K562 (cell line): Measurements from ENCODE around the gene EPB41L1. TPM values are rescaled to one million over a fixed set of nuclear protein-coding genes. Genes with fewer than 3 reads are reported as not detected.

Experiments used
- ATAC-seq: fragments of 200-7000 bp; cut with Tn5 transposase; 3 replicates; pipeline ENCODE4 v1.9.1; 2020; ENCODE audit warnings: moderate library complexity
- BruUV-seq: library from RNA; stranded (reverse); fragments of 400-500 nt; replicated peaks from 2 replicates; lab custom pipeline; 2021; lab: Mats Ljungman, UMichigan
- CTCF ChIA-PET: fragments of 300-600 bp; formaldehyde crosslinking; extraction: SDS; loops from one replicate; lab custom pipeline; 2021; ENCODE audit warnings: low intra/inter-chr PET ratio; lab: Yijun Ruan, JAX
- POLR2A ChIA-PET: fragments of 300-600, 350-650 bp; sonication (Branson Sonifier 250); formaldehyde crosslinking; extraction: SDS; loops from one replicate; lab custom pipeline; 2021; ENCODE audit warnings: antibody characterized with exemption, inconsistent platforms; lab: Yijun Ruan, JAX
- DNase-seq, 4 experiments: peaks; one replicate each; pipeline versions ENCODE4 v3.0.0 to v3.0.0-alpha.2; 2011 to 2018; ENCODE audit warnings: low spot score in 3 of 4, mixed read lengths in 3 of 4; ENCODE audit errors: extremely low read depth in 1 of 4
- FAIRE-seq: peaks from 2 replicates; lab custom pipeline; 2011; peaks lifted over from hg19 to GRCh38; lab: Jason Lieb, UNC
- H2AFZ ChIP-seq: 2 replicates; pipeline ENCODE4 v1.6.0; 2011; ENCODE audit warnings: low read depth, low read length, control low read depth, inconsistent platforms
- H3K27ac ChIP-seq: fragments of 200-600 bp; 3 replicates; pipeline ENCODE4 v1.8.0; 2011; ENCODE audit warnings: low read depth, mild to moderate bottlenecking, control low read depth, inconsistent platforms, low read length, moderate library complexity, mixed read lengths; ENCODE audit errors: extremely low read depth
- H3K27me3 ChIP-seq, 2 experiments: fragments of 300-600 bp in 1 of 2; 2 replicates in 1 of 2; 3 replicates in 1 of 2; pipeline versions ENCODE4 v1.6.0 to v1.8.0; 2011; ENCODE audit warnings: inconsistent platforms in 2 of 2, low read length in 2 of 2, mild to moderate bottlenecking in 1 of 2, mixed read lengths in 1 of 2, moderate library complexity in 1 of 2; ENCODE audit not compliant: control insufficient read depth in 2 of 2, insufficient read depth in 2 of 2
- H3K36me3 ChIP-seq: fragments of 300-600 bp; 3 replicates; pipeline ENCODE4 v1.8.0; 2011; ENCODE audit warnings: mild to moderate bottlenecking, low read length, inconsistent platforms; ENCODE audit not compliant: control insufficient read depth, insufficient read depth
- H3K4me1 ChIP-seq, 2 experiments: fragments of 200-600 bp in 1 of 2; replicated peaks in 1 of 2; 2 replicates in 1 of 2; 3 replicates in 1 of 2; pipeline versions ENCODE4 v1.5.1 to v1.8.0; 2011; ENCODE audit warnings: inconsistent platforms in 2 of 2, low read length in 2 of 2, mild to moderate bottlenecking in 1 of 2, mixed read lengths in 1 of 2, moderate library complexity in 1 of 2; ENCODE audit not compliant: control insufficient read depth in 2 of 2, insufficient read depth in 2 of 2
- H3K4me2 ChIP-seq: 2 replicates; pipeline ENCODE4 v1.6.1; 2011; ENCODE audit warnings: low read length, control low read depth, inconsistent platforms, mixed read lengths; ENCODE audit not compliant: insufficient read depth
- H3K4me3 ChIP-seq: fragments of 200-600 bp; sonication (generic), shearing (Covaris generic); 2 replicates; pipeline ENCODE4 v1.5.1; 2016; ENCODE audit warnings: control low read depth, inconsistent platforms
- H3K79me2 ChIP-seq: fragments of 200-600 bp; 3 replicates; pipeline ENCODE4 v1.8.0; 2011; ENCODE audit warnings: low read length, inconsistent platforms; ENCODE audit not compliant: control insufficient read depth, insufficient read depth
- H3K9ac ChIP-seq, 2 experiments: 2 replicates each; pipeline versions ENCODE4 v1.6.0 to v1.6.1; 2011; ENCODE audit warnings: low read depth in 2 of 2, low read length in 2 of 2, control low read depth in 1 of 2, inconsistent platforms in 1 of 2, mild to moderate bottlenecking in 1 of 2, mixed read lengths in 1 of 2; ENCODE audit not compliant: insufficient read depth in 1 of 2
- H3K9me1 ChIP-seq: one replicate; pipeline ENCODE4 v1.6.0; 2011; ENCODE audit warnings: inconsistent platforms, mild to moderate bottlenecking, low read length, moderate library complexity; ENCODE audit not compliant: control insufficient read depth, insufficient read depth
- H3K9me3 ChIP-seq: replicated peaks from 2 replicates; pipeline ENCODE4 v1.5.1; 2011; ENCODE audit warnings: low read depth, low read length, inconsistent platforms; ENCODE audit not compliant: control insufficient read depth, insufficient read depth
- H4K20me1 ChIP-seq: replicated peaks from 2 replicates; pipeline ENCODE4 v1.6.1; 2011; ENCODE audit warnings: low read length, inconsistent platforms, mixed read lengths; ENCODE audit not compliant: control insufficient read depth, insufficient read depth
- IFI16 ChIP-seq: fragments of 250-450 bp; sonication (Bioruptor Pico); IDR thresholded peaks from 2 replicates; pipeline ENCODE4 v2.1.2; 2022; ENCODE audit warnings: mild to moderate bottlenecking, inconsistent platforms
- RNF2 ChIP-seq: sonication (generic); IDR thresholded peaks from 2 replicates; pipeline ENCODE4 v1.6.1; 2016
- SLC30A9 ChIP-seq: fragments of 250-450 bp; sonication (Bioruptor Pico); IDR thresholded peaks from 2 replicates; pipeline ENCODE4 v1.8.0; 2022; ENCODE audit warnings: mild to moderate bottlenecking, moderate library complexity
- ZFP36 ChIP-seq: fragments of 150-350 bp; IDR thresholded peaks from 2 replicates; pipeline ENCODE4 v1.6.1; 2018; ENCODE audit warnings: low read length, low read depth; ENCODE audit not compliant: partially characterized antibody
- WGBS: fragments of 100-300 bp; shearing (Covaris generic); methylation state at CpG from one replicate; pipeline ENCODE4 v1.1.6; 2016; ENCODE audit warnings: low coverage, mixed read lengths; ENCODE audit not compliant: insufficient coverage; ENCODE audit errors: missing lambda C conversion rate; 5-methylcytosine and 5-hydroxymethylcytosine counted together
- in situ Hi-C: fragments of 300-500 bp; cut with MboI; formaldehyde crosslinking; loops from 4 replicates; pipeline ENCODE4 v1.15.0; 2018; ENCODE audit warnings: inconsistent platforms, mixed read lengths
- intact Hi-C: fragments of 100-400 bp; cut with micrococcal nuclease; formaldehyde crosslinking; loops from 2 replicates; pipeline ENCODE4 v1.14.2; 2022
- polyA plus RNA-seq, 8 experiments: library from polyadenylated mRNA; depleted of rRNA in 4 of 8; stranded (reverse) in 5 of 8; unstranded in 3 of 8; fragments of >200 nt; fragmentation: Nextera tagmentation in 2 of 8; fragmentation: Illumina TruSeq in 1 of 8; extraction: Ambion mirVana in 2 of 8; extraction: Trizol in 1 of 8; gene quantifications; 2 replicates each; pipeline versions ENCODE4 v1.2.1 to v1.2.3, GENCODE V29; 2011 to 2014; ENCODE audit warnings: inconsistent platforms in 1 of 8, missing spikeins in 1 of 8
- total RNA-seq, 7 experiments: library from RNA; depleted of rRNA in 6 of 7; stranded (reverse); fragments of >200 nt in 6 of 7; fragmentation: Illumina TruSeq in 2 of 7; extraction: Trizol in 2 of 7; gene quantifications; 2 replicates each; pipeline versions ENCODE4 v1.2.1 to v1.2.3, GENCODE V29; 2011 to 2021; ENCODE audit warnings: low replicate concordance in 1 of 7
- TF ChIP-seq, protein P1 (sequence below), 2 experiments: fragments of 450-650 bp in 1 of 2; sonication (generic) in 1 of 2; formaldehyde crosslinking in 1 of 2; IDR thresholded peaks in 1 of 2; conservative IDR thresholded peaks in 1 of 2; 2 replicates each; pipeline versions ENCODE4 v1.6.1 to v1.8.1; 2016 to 2023; ENCODE audit warnings: mild to moderate bottlenecking in 2 of 2, moderate library complexity in 2 of 2, inconsistent platforms in 1 of 2, missing genetic modification reagents in 1 of 2
- TF ChIP-seq, protein P2 (sequence below): fragments of 450-650 bp; formaldehyde crosslinking; IDR thresholded peaks from 2 replicates; pipeline ENCODE4 v1.4.0; 2020; ENCODE audit warnings: mild to moderate bottlenecking
- TF ChIP-seq, protein P3 (sequence below): fragments of 200-800 bp; sonication (Bioruptor generic); IDR thresholded peaks from 2 replicates; pipeline ENCODE4 v1.6.1; 2017; ENCODE audit warnings: missing genetic modification characterization, missing compliant biosample characterization

EPB41L1 gene
- total and polyA plus RNA-seq, 9 of the 15 experiments (the other 6 are each of a cell fraction or from before 2014, with no cell fraction given) = 0.11 to 4.3 (median 1.3) TPM

DNA sequence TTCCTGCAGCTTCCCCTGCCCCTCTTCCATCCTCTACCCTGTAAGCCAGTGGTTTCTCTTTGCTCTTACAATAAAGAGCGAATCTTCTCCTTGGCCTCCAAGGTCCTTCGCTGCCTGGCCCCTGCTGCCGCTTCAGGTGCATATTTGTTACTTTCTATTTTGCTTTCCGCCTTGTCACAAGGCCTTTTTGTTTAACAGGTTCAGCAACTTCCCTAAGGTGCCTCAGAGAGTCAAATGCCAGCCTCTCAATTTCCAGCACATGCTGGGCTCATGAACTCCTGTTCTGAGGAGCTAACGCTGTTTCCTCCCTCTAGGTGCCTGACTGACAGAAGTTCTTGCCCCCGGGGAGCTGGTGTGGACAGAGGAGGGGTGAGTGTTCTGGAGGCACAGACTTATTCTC, 42.4 kb upstream of the EPB41L1 start (continued):
- TF ChIP-seq IFI16 (CRISPR knock-in tag) (no peak), ZFP36 (no peak), SLC30A9 (CRISPR knock-in tag) (no peak)
- TF ChIP-seq, protein P1, sequence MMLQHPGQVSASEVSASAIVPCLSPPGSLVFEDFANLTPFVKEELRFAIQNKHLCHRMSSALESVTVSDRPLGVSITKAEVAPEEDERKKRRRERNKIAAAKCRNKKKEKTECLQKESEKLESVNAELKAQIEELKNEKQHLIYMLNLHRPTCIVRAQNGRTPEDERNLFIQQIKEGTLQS (IDR thresholded peaks at IDR 0.05) = no peak
- TF ChIP-seq, protein P1 (CRISPR knock-in tag; conservative IDR thresholded peaks at IDR 0.05) = no peak

DNA sequence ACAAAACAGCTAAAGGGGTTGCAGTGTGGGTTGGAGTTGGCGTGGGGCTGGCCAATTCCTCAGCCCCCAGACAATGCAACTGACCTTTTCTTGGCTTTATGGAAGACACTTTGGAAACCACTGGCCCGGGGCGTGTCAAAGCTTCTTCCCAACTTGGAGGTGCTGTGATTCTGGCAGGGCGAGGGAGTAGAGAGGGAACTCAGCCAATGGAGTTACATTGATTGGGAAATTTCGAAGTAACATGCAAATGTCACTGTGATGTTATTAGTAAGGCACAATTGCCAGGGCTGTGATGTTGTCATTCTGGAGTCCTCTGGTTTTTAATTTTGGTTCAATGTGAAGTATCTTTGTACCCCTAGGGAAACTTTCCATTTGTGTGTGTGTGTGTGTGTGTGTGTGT, 41.5 kb upstream of the EPB41L1 start:
- Histone ChIP-seq H3K4me3 (no peak overlapping the region), H3K9ac (no peak overlapping the region), H3K9me3 (no peaks in the 10 kb centered on the region), H3K27me3 (no peaks in the 10 kb centered on the region), H3K9me1 (no peaks in the 10 kb centered on the region), H4K20me1 (no peaks in the 10 kb centered on the region), H2AFZ (no peak overlapping the region), H3K4me1 (peaks cover 0 to 8% of the 10 kb centered on the region in 2 experiments; a peak in 3 of 5 replicates), H3K4me2 (no peak overlapping the region), H3K79me2 (no peaks in the 10 kb centered on the region), H3K36me3 (no peaks in the 10 kb centered on the region), H3K27ac (no peak overlapping the region)
- in situ Hi-C loops = no loop called here
- POLR2A ChIA-PET = interaction anchor here (1.6 kb wide), 1 partner anchor 21 kb away, joined by 4 read pairs; no protein-coding TSS in a partner anchor
- FAIRE-seq (no peak), ATAC-seq (no peak), DNase-seq (no peak)
- intact Hi-C loops = loop anchor here (5.0 kb wide), 1 partner anchor 61 kb away; no protein-coding TSS in a partner anchor
- BruUV-seq = no TSS peak
- TF ChIP-seq RNF2 = no peak
- TF ChIP-seq, protein P2, sequence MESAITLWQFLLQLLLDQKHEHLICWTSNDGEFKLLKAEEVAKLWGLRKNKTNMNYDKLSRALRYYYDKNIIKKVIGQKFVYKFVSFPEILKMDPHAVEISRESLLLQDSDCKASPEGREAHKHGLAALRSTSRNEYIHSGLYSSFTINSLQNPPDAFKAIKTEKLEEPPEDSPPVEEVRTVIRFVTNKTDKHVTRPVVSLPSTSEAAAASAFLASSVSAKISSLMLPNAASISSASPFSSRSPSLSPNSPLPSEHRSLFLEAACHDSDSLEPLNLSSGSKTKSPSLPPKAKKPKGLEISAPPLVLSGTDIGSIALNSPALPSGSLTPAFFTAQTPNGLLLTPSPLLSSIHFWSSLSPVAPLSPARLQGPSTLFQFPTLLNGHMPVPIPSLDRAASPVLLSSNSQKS (CRISPR knock-in tag) = no peak
- TF ChIP-seq, protein P3, sequence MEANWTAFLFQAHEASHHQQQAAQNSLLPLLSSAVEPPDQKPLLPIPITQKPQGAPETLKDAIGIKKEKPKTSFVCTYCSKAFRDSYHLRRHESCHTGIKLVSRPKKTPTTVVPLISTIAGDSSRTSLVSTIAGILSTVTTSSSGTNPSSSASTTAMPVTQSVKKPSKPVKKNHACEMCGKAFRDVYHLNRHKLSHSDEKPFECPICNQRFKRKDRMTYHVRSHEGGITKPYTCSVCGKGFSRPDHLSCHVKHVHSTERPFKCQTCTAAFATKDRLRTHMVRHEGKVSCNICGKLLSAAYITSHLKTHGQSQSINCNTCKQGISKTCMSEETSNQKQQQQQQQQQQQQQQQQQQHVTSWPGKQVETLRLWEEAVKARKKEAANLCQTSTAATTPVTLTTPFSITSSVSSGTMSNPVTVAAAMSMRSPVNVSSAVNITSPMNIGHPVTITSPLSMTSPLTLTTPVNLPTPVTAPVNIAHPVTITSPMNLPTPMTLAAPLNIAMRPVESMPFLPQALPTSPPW (CRISPR knock-in tag) = no peak
- CTCF ChIA-PET = no interaction called here
- WGBS = 50% methylated on average over 5 of the region's 5 CpGs
